ENCODE results near the gene PRIMA1. TPM values are rescaled to one million over a fixed set of nuclear protein-coding genes. Genes with fewer than 3 reads are reported as not detected.
A peak's percentile ranks its signal among the peaks of the same experiment; 100 is the strongest.

PRIMA1 gene
- total RNA-seq, 1 experiment from 2014 or later: 2.3 TPM

DNA sequence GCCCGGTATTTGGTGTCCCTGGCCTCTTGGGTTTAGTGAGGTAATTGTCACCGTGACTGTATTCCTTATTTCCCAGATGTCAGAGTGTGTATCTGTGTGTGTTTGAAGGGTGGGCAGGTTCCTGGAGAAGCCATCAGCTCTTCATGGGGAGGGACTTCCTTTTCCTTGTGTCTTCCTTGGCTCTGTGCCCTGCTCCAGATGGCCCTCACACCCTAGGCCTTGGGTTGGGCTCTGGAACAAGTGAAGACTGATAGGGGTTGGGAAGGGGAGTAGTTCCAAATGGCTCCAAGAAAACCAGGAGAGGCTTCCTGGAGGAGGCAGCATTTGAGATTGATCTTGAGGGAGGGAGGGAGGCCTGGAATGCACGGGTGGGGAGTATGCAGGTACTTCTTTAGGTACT lies 43.8 kb upstream of the PRIMA1 start:
- no CpG with 5 or more reads among the region's 3 CpGs for WGBS (ENCODE audit: extremely low coverage, insufficient read length, low lambda C conversion rate)

More for the DNA sequence above, 43.8 kb upstream of the PRIMA1 start:
- Histone ChIP-seq H2BK12ac (ENCODE audit: insufficient read length, low read depth, low read length) (no peak overlapping the region), H3K23ac (ENCODE audit: insufficient read length, low read depth, low read length) (no peak overlapping the region), H3K56ac (ENCODE audit: insufficient read length, low read depth, low read length) (no peak overlapping the region), H3K9me3 (ENCODE audit: control insufficient read depth, low read depth, low read length) (no peaks in the 10 kb centered on the region), H4K8ac (replicated peaks; ENCODE audit: insufficient read length, low read depth, low read length) (no peak overlapping the region), H3K14ac (ENCODE audit: insufficient read depth, low read length) (no peak overlapping the region), H4K20me1 (ENCODE audit: control insufficient read depth, insufficient read depth, insufficient read length) (no peaks in the 10 kb centered on the region), H3K4me1 (ENCODE audit: insufficient read depth, low read length) (no peaks in the 10 kb centered on the region), H3K79me2 (ENCODE audit: insufficient read depth, low read length) (no peaks in the 10 kb centered on the region), H3K4ac (ENCODE audit: low read depth, low read length) (no peak overlapping the region), H3K27me3 (ENCODE audit: insufficient read depth, low read length) (no peaks in the 10 kb centered on the region), H2BK5ac (ENCODE audit: insufficient read length, low read length) (no peak overlapping the region), H2AK5ac (ENCODE audit: insufficient read length, low read length) (no peak overlapping the region), H2BK120ac (ENCODE audit: low read depth, low read length, poor library complexity, severe bottlenecking) (no peak overlapping the region), H3K79me1 (ENCODE audit: insufficient read depth, low read depth, low read length, poor library complexity, severe bottlenecking) (no peaks in the 10 kb centered on the region), H3K9ac (ENCODE audit: extremely low read depth, insufficient read length, low read length) (no peak overlapping the region), H3K23me2 (ENCODE audit: insufficient read length, low read depth, low read length, poor library complexity, severe bottlenecking) (no peaks in the 10 kb centered on the region), H2BK20ac (ENCODE audit: low read depth, low read length, poor library complexity, severe bottlenecking) (no peak overlapping the region), H3K18ac (ENCODE audit: insufficient read length, low read depth, low read length) (no peak overlapping the region), H2BK15ac (ENCODE audit: low read depth, low read length) (no peak overlapping the region), H3T11ph (ENCODE audit: low read length) (no peak overlapping the region), H3K27ac (ENCODE audit: insufficient read length, low read depth, low read length) (no peak overlapping the region), H3K4me2 (ENCODE audit: insufficient read depth, insufficient read length, low read length) (no peak overlapping the region), H4K5ac (ENCODE audit: insufficient read length, low read depth, low read length) (no peak overlapping the region), H2AFZ (ENCODE audit: low read length) (no peak overlapping the region), H4K91ac (ENCODE audit: insufficient read length, low read depth, low read length) (no peak overlapping the region)
- Mint-ChIP-seq H3K4me3 (no peak overlapping the region), H3K36me3 (ENCODE audit: insufficient read depth in 1 of 3, low read depth in 3 of 3) (no peaks in the 10 kb centered on the region; a peak in 1 of 7 replicates), H3K4me1 (peaks cover 0 to 12% of the 10 kb centered on the region in 2 experiments; a peak in 2 of 4 replicates), H3K27ac (peak overlapping the region in 1 of 3 experiments; percentile 41; a peak in 1 of 7 replicates), H3K9me3 (no peaks in the 10 kb centered on the region), H3K27me3 (ENCODE audit: low read depth) (peaks cover 9% of the 10 kb centered on the region)
- TF ChIP-seq, protein P1, sequence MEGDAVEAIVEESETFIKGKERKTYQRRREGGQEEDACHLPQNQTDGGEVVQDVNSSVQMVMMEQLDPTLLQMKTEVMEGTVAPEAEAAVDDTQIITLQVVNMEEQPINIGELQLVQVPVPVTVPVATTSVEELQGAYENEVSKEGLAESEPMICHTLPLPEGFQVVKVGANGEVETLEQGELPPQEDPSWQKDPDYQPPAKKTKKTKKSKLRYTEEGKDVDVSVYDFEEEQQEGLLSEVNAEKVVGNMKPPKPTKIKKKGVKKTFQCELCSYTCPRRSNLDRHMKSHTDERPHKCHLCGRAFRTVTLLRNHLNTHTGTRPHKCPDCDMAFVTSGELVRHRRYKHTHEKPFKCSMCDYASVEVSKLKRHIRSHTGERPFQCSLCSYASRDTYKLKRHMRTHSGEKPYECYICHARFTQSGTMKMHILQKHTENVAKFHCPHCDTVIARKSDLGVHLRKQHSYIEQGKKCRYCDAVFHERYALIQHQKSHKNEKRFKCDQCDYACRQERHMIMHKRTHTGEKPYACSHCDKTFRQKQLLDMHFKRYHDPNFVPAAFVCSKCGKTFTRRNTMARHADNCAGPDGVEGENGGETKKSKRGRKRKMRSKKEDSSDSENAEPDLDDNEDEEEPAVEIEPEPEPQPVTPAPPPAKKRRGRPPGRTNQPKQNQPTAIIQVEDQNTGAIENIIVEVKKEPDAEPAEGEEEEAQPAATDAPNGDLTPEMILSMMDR (conservative IDR thresholded peaks at IDR 0.05): no peak
- no peak for DNase-seq

Data from H9 (cell line).